Trophoblast cell (in vitro differentiated cells and primary cell): Measurements from ENCODE around the gene CACNA1I.
A peak's percentile ranks its signal among the peaks of the same experiment; 100 is the strongest.

Experiments used
- DNase-seq, 2 donors: peaks; one replicate each; pipeline ENCODE4 v3.0.0-alpha.2; 2016
- H2AFZ ChIP-seq: 2 replicates; pipeline ENCODE4 v1.6.1; 2013; ENCODE audit warnings: low read length, moderate library complexity, mild to moderate bottlenecking; ENCODE audit not compliant: insufficient read depth, poor library complexity
- H2AK5ac ChIP-seq: 2 replicates; pipeline ENCODE4 v1.6.1; 2013; ENCODE audit warnings: mild to moderate bottlenecking, low read length
- H2BK120ac ChIP-seq: 2 replicates; pipeline ENCODE4 v1.6.1; 2013; ENCODE audit warnings: low read length, mild to moderate bottlenecking, moderate library complexity; ENCODE audit not compliant: insufficient read depth, poor library complexity
- H2BK12ac ChIP-seq: 2 replicates; pipeline ENCODE4 v1.6.1; 2013; ENCODE audit warnings: mild to moderate bottlenecking, low read length, moderate library complexity
- H2BK5ac ChIP-seq: 2 replicates; pipeline ENCODE4 v1.6.1; 2013; ENCODE audit warnings: low read length, low read depth, moderate library complexity, mild to moderate bottlenecking; ENCODE audit not compliant: poor library complexity
- H3K14ac ChIP-seq: 2 replicates; pipeline ENCODE4 v1.6.1; 2013; ENCODE audit warnings: mild to moderate bottlenecking, low read length
- H3K18ac ChIP-seq: 2 replicates; pipeline ENCODE4 v1.6.1; 2013; ENCODE audit warnings: mild to moderate bottlenecking, low read length
- H3K23ac ChIP-seq: 2 replicates; pipeline ENCODE4 v1.6.1; 2013; ENCODE audit warnings: low read length
- H3K27ac ChIP-seq: 2 replicates; pipeline ENCODE4 v1.5.1; 2013; ENCODE audit warnings: low read depth, mild to moderate bottlenecking, inconsistent platforms, low read length, moderate library complexity
- H3K27me3 ChIP-seq: 2 replicates; pipeline ENCODE4 v1.6.1; 2013; ENCODE audit warnings: inconsistent platforms, mild to moderate bottlenecking, low read length, moderate library complexity; ENCODE audit not compliant: insufficient read depth
- H3K36me3 ChIP-seq, 2 experiments: 1 replicate in 1 of 2; 2 replicates in 1 of 2; pipeline ENCODE4 v1.6.1; 2013; ENCODE audit warnings: low read length in 2 of 2, mild to moderate bottlenecking in 2 of 2, moderate library complexity in 1 of 2; ENCODE audit not compliant: insufficient read depth in 2 of 2, control insufficient read depth in 1 of 2
- H3K4ac ChIP-seq: 2 replicates; pipeline ENCODE4 v1.6.1; 2013; ENCODE audit warnings: low read depth, mild to moderate bottlenecking, low read length, moderate library complexity
- H3K4me1 ChIP-seq, 2 experiments: 1 replicate in 1 of 2; 2 replicates in 1 of 2; pipeline ENCODE4 v1.6.1; 2013; ENCODE audit warnings: low read length in 2 of 2, mild to moderate bottlenecking in 2 of 2, moderate library complexity in 1 of 2; ENCODE audit not compliant: insufficient read depth in 2 of 2, control insufficient read depth in 1 of 2
- H3K4me2 ChIP-seq: 2 replicates; pipeline ENCODE4 v1.6.1; 2013; ENCODE audit warnings: inconsistent platforms, mild to moderate bottlenecking, low read length, moderate library complexity
- H3K4me3 ChIP-seq: 2 replicates; pipeline ENCODE4 v1.5.1; 2013; ENCODE audit warnings: mild to moderate bottlenecking, low read depth, low read length, inconsistent platforms
- H3K79me1 ChIP-seq: one replicate; pipeline ENCODE4 v1.6.1; 2013; ENCODE audit warnings: low read length
- H3K79me2 ChIP-seq: 2 replicates; pipeline ENCODE4 v1.6.1; 2013; ENCODE audit warnings: low read length, mild to moderate bottlenecking; ENCODE audit not compliant: control insufficient read depth, insufficient read depth, poor library complexity
- H3K9ac ChIP-seq: 2 replicates; pipeline ENCODE4 v1.6.1; 2013; ENCODE audit warnings: mild to moderate bottlenecking, low read length
- H3K9me3 ChIP-seq: 2 replicates; pipeline ENCODE4 v1.6.1; 2013; ENCODE audit warnings: low read depth, mild to moderate bottlenecking, control low read depth, inconsistent platforms, low read length; ENCODE audit not compliant: insufficient read depth
- H4K12ac ChIP-seq: 2 replicates; pipeline ENCODE4 v1.6.1; 2013; ENCODE audit warnings: low read depth, mild to moderate bottlenecking, low read length, moderate library complexity
- H4K8ac ChIP-seq: 2 replicates; pipeline ENCODE4 v1.6.1; 2013; ENCODE audit warnings: low read depth, mild to moderate bottlenecking, low read length, moderate library complexity
- H4K91ac ChIP-seq: one replicate; pipeline ENCODE4 v1.6.1; 2013; ENCODE audit warnings: low read depth, mild to moderate bottlenecking, low read length, moderate library complexity
- WGBS: extraction: QIAGEN DNeasy Blood & Tissue Kit; methylation state at CpG from one replicate; pipeline ENCODE4 v1.1.7; 2013; ENCODE audit warnings: missing lambda C conversion rate; ENCODE audit not compliant: insufficient read length, insufficient coverage; ENCODE audit errors: extremely low coverage; 5-methylcytosine and 5-hydroxymethylcytosine counted together

Gene CACNA1I

GRCh38 chr22:39574779-39575551 lies 4.4 kb downstream of the CACNA1I start:
- WGBS: no CpG with 5 or more reads among the region's 14 CpGs
- Histone ChIP-seq H4K8ac (no peak overlapping the region), H2BK120ac (no peak overlapping the region), H2AFZ (no peak overlapping the region), H3K4me2 (no peak overlapping the region), H3K14ac (no peak overlapping the region), H4K12ac (no peak overlapping the region), H3K27ac (no peak overlapping the region), H3K36me3 (no peaks in the 10 kb centered on the region), H3K23ac (no peak overlapping the region), H2BK12ac (no peak overlapping the region), H2AK5ac (no peak overlapping the region), H3K9me3 (peaks cover 1% of the 10 kb centered on the region), H4K91ac (no peak overlapping the region), H3K4ac (no peak overlapping the region), H3K79me1 (no peaks in the 10 kb centered on the region), H3K9ac (no peak overlapping the region), H3K4me1 (peaks cover 0 to 2% of the 10 kb centered on the region in 2 experiments), H3K18ac (no peak overlapping the region), H2BK5ac (no peak overlapping the region), H3K4me3 (no peak overlapping the region), H3K27me3 (no peaks in the 10 kb centered on the region), H3K79me2 (no peaks in the 10 kb centered on the region)
- DNase-seq: peak; percentile 46 to 58

GRCh38 chr22:39575552-39575825 lies 4.9 kb downstream of the CACNA1I start:
- no peak overlapping the region for H4K91ac ChIP-seq
- no peak overlapping the region for H3K18ac ChIP-seq

GRCh38 chr22:39576027-39576426 lies 5.5 kb downstream of the CACNA1I start:
- H3K4me2 ChIP-seq: no peak overlapping the region
- H3K27ac ChIP-seq: no peak overlapping the region
- H4K12ac ChIP-seq: no peak overlapping the region
- no peak for DNase-seq
- no peak overlapping the region for H3K23ac ChIP-seq
- no peak overlapping the region for H2BK12ac ChIP-seq
- H3K14ac ChIP-seq: no peak overlapping the region
- H3K79me1 ChIP-seq: no peaks in the 10 kb centered on the region
- no peak overlapping the region for H2BK5ac ChIP-seq
- no peak overlapping the region for H4K8ac ChIP-seq
- peaks cover 1% of the 10 kb centered on the region for H3K9me3 ChIP-seq
- no peak overlapping the region for H3K4me3 ChIP-seq
- H3K9ac ChIP-seq: no peak overlapping the region
- H3K18ac ChIP-seq: no peak overlapping the region
- H3K79me2 ChIP-seq: no peaks in the 10 kb centered on the region
- H2BK120ac ChIP-seq: no peak overlapping the region
- H2AFZ ChIP-seq: no peak overlapping the region
- no peaks in the 10 kb centered on the region for H3K27me3 ChIP-seq
- H2AK5ac ChIP-seq: no peak overlapping the region
- no peak overlapping the region for H4K91ac ChIP-seq
- H3K4me1 ChIP-seq: peaks cover 0 to 2% of the 10 kb centered on the region in 2 experiments
- H3K36me3 ChIP-seq: no peaks in the 10 kb centered on the region
- no peak overlapping the region for H3K4ac ChIP-seq
- WGBS: no CpG with 5 or more reads among the region's 4 CpGs

More at GRCh38 chr22:39575552-39575825, 4.9 kb downstream of the CACNA1I start:
- no peak overlapping the region for H2BK5ac ChIP-seq
- H3K4me2 ChIP-seq: no peak overlapping the region
- no peak overlapping the region for H4K8ac ChIP-seq
- H3K27me3 ChIP-seq: no peaks in the 10 kb centered on the region
- H3K9me3 ChIP-seq: peaks cover 1% of the 10 kb centered on the region
- H2AFZ ChIP-seq: no peak overlapping the region
- no peak overlapping the region for H3K27ac ChIP-seq
- no peak overlapping the region for H4K12ac ChIP-seq
- H2BK12ac ChIP-seq: no peak overlapping the region
- H2AK5ac ChIP-seq: no peak overlapping the region
- H2BK120ac ChIP-seq: no peak overlapping the region
- peaks cover 0 to 2% of the 10 kb centered on the region in 2 experiments for H3K4me1 ChIP-seq
- H3K23ac ChIP-seq: no peak overlapping the region
- no peaks in the 10 kb centered on the region for H3K79me1 ChIP-seq
- H3K36me3 ChIP-seq: no peaks in the 10 kb centered on the region
- H3K9ac ChIP-seq: no peak overlapping the region
- H3K4me3 ChIP-seq: no peak overlapping the region
- H3K79me2 ChIP-seq: no peaks in the 10 kb centered on the region
- DNase-seq: no peak
- H3K14ac ChIP-seq: no peak overlapping the region
- H3K4ac ChIP-seq: no peak overlapping the region
- no CpG with 5 or more reads among the region's 2 CpGs for WGBS

GRCh38 chr22:39577366-39577765 lies 6.8 kb downstream of the CACNA1I start:
- no peak overlapping the region for H4K91ac ChIP-seq
- no peak overlapping the region for H3K18ac ChIP-seq
- H2BK12ac ChIP-seq: no peak overlapping the region
- H3K4me3 ChIP-seq: no peak overlapping the region
- H3K4ac ChIP-seq: no peak overlapping the region
- H3K9me3 ChIP-seq: peaks cover 2% of the 10 kb centered on the region
- H4K12ac ChIP-seq: no peak overlapping the region
- H3K23ac ChIP-seq: no peak overlapping the region
- H2BK120ac ChIP-seq: no peak overlapping the region
- no CpG with 5 or more reads among the region's 21 CpGs for WGBS
- no peak overlapping the region for H3K27ac ChIP-seq
- no peaks in the 10 kb centered on the region for H3K27me3 ChIP-seq
- H2AK5ac ChIP-seq: no peak overlapping the region
- H3K79me1 ChIP-seq: no peaks in the 10 kb centered on the region
- no peaks in the 10 kb centered on the region for H3K79me2 ChIP-seq
- no peak for DNase-seq
- H2AFZ ChIP-seq: no peak overlapping the region
- no peak overlapping the region for H3K9ac ChIP-seq
- no peak overlapping the region for H3K4me2 ChIP-seq
- no peak overlapping the region for H2BK5ac ChIP-seq
- H4K8ac ChIP-seq: no peak overlapping the region
- no peaks in the 10 kb centered on the region for H3K36me3 ChIP-seq
- no peak overlapping the region for H3K14ac ChIP-seq
- peaks cover 0 to 2% of the 10 kb centered on the region in 2 experiments for H3K4me1 ChIP-seq
